KG1 (cell line): ENCODE data around the gene TEPSIN.

ENCODE experiments used
- DNase-seq: peaks from one replicate; lab custom pipeline; 2025; lab: John Stamatoyannopoulos, UW

TEPSIN gene

GRCh38 chr17:81270279-81270678 is 31.4 kb upstream of the TEPSIN start:
- no peak for DNase-seq

GRCh38 chr17:81267390-81268067 is 28.7 kb upstream of the TEPSIN start:
- no peak for DNase-seq

- DNase-seq = no peak
Observed at GRCh38 chr17:81265576-81265975, 26.7 kb upstream of the TEPSIN start.

- DNase-seq = no peak
Observed at GRCh38 chr17:81264640-81265039, 25.8 kb upstream of the TEPSIN start.

- DNase-seq = no peak
Observed at GRCh38 chr17:81263371-81264181, 24.7 kb upstream of the TEPSIN start.

- DNase-seq = no peak
Observed at GRCh38 chr17:81261582-81262336, 22.9 kb upstream of the TEPSIN start.

GRCh38 chr17:81261096-81261495 is 22.2 kb upstream of the TEPSIN start:
- DNase-seq = no peak

GRCh38 chr17:81260641-81261040 is 21.8 kb upstream of the TEPSIN start:
- DNase-seq = no peak

- no peak for DNase-seq
Observed at GRCh38 chr17:81260171-81260570, 21.3 kb upstream of the TEPSIN start.

- DNase-seq = no peak
Observed at GRCh38 chr17:81259058-81259605, 20.3 kb upstream of the TEPSIN start.

GRCh38 chr17:81258292-81258691 is 19.4 kb upstream of the TEPSIN start:
- DNase-seq = no peak

GRCh38 chr17:81257533-81257932 is 18.7 kb upstream of the TEPSIN start:
- no peak for DNase-seq

- DNase-seq = no peak
Observed at GRCh38 chr17:81256616-81257015, 17.8 kb upstream of the TEPSIN start.

- no peak for DNase-seq
Observed at GRCh38 chr17:81254955-81255717, 16.3 kb upstream of the TEPSIN start.

- DNase-seq = no peak
Observed at GRCh38 chr17:81253358-81254131, 14.7 kb upstream of the TEPSIN start.

GRCh38 chr17:81252987-81253329 is 14.1 kb upstream of the TEPSIN start:
- no peak for DNase-seq

- no peak for DNase-seq
Observed at GRCh38 chr17:81252326-81252986, 13.6 kb upstream of the TEPSIN start.

- no peak for DNase-seq
Observed at GRCh38 chr17:81251709-81252301, 12.9 kb upstream of the TEPSIN start.

- DNase-seq = no peak
Observed at GRCh38 chr17:81251094-81251708, 12.3 kb upstream of the TEPSIN start.
